Vagina (tissue), 2 donors: ENCODE measurements around the gene RING1. TPM values are rescaled to one million over a fixed set of nuclear protein-coding genes. Genes with fewer than 3 reads are reported as not detected.

Source experiments
- DNase-seq, 2 donors: peaks; one replicate each; pipeline ENCODE4 v3.0.0-alpha.2; 2017; ENCODE audit errors: extremely low spot score in 2 of 2
- H3K27ac ChIP-seq: fragments of 200-600 bp; sonication (generic); one replicate; pipeline ENCODE4 v1.5.1; 2019
- H3K27me3 ChIP-seq: fragments of 200-600 bp; sonication (generic); one replicate; pipeline ENCODE4 v1.5.1; 2019
- H3K36me3 ChIP-seq, 2 donors: fragments of 200-600 bp; sonication (generic); one replicate each; pipeline ENCODE4 v1.5.1; 2017 to 2019
- H3K4me1 ChIP-seq: fragments of 200-600 bp; sonication (generic); one replicate; pipeline ENCODE4 v1.5.1; 2019
- H3K4me3 ChIP-seq, 2 donors: fragments of 200-600 bp; sonication (generic); 1 replicate in 1 of 2; 2 replicates in 1 of 2; pipeline ENCODE4 v1.5.1; 2016 to 2019
- H3K9me3 ChIP-seq: fragments of 200-600 bp; sonication (generic); one replicate; pipeline ENCODE4 v1.5.1; 2019
- POLR2A ChIP-seq, 2 donors: fragments of 450-650 bp; IDR thresholded peaks; one replicate each; pipeline ENCODE4 v1.6.1; 2017; ENCODE audit warnings: antibody characterized with exemption in 2 of 2, mild to moderate bottlenecking in 2 of 2, moderate library complexity in 2 of 2
- POLR2AphosphoS5 ChIP-seq, 2 donors: sonication (generic); formaldehyde crosslinking; IDR thresholded peaks; one replicate each; pipeline ENCODE4 v1.9.0; 2017; ENCODE audit warnings: antibody characterized with exemption in 2 of 2, mild to moderate bottlenecking in 2 of 2, low read depth in 1 of 2; ENCODE audit not compliant: insufficient read depth in 1 of 2
- intact Hi-C: fragments of 100-400 bp; cut with DNase I; formaldehyde crosslinking; loops from one replicate; pipeline ENCODE4 v1.15.1; 2023
- total RNA-seq: library from RNA; depleted of rRNA; stranded (reverse); fragments of >200 nt; gene quantifications from one replicate; pipeline ENCODE4 v1.2.3, GENCODE V29; 2016
- TF ChIP-seq, protein P1 (sequence below), 3 experiments: fragments of 450-650 bp in 2 of 3; fragments of 200-600 bp in 1 of 3; sonication (generic) in 1 of 3; IDR thresholded peaks; one replicate each; pipeline ENCODE4 v1.5.1; 2017 to 2019; ENCODE audit warnings: antibody characterized with exemption in 3 of 3, mild to moderate bottlenecking in 2 of 3, moderate library complexity in 2 of 3

The RING1 gene
- total RNA-seq, 1 donor from 2014 or later: 32.7 TPM

DNA sequence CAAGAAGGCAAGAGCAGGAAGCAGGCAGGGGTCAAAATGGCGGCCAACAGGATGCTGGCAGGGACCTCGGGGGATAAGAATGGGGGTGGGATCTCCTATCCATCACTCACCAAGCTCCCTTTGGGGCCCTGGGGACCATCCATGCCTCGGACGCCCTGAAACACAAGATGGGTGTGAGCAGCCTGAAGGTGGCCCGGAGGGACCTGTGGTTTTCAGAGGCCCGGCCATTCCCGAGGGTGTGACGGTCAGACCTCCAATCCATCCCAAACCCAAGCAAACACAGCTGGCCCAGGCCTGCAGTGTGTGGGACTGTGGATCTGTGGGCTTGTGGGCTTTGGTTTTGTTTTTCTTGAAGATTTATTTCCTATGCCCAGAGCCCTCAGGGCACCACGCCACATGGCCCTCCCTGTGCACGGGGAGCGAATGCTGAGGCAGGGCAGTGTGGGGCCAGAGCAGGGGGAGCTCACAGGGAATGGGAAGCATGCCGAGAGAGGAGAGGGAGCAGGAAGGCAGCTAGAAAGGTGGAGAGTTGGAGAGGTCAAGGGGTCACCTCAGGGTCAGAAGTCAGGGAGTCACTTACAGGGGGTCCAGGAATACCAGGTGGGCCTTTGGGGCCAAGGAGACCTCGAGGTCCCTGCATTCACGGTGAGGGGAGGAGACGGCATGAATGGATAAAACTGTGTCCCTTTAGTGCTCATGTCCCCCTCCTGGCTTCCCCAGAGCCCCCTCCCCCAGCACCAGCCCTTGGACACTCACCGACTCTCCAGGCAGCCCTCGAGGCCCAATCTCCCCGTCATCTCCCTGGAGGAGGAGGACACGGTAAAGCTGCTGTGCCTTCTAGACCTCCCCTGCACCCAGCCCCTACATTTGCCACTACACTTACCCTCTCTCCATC, 30.5 kb upstream of the RING1 start:
- no peak for DNase-seq
- Histone ChIP-seq H3K4me1 (no peaks in the 10 kb centered on the region), H3K4me3 (no peak overlapping the region), H3K36me3 (no peaks in the 10 kb centered on the region), H3K27me3 (no peaks in the 10 kb centered on the region), H3K27ac (no peak overlapping the region), H3K9me3 (no peaks in the 10 kb centered on the region)
- intact Hi-C loops: no loop called here
- no peak for TF ChIP-seq POLR2A (IDR thresholded peaks at IDR 0.05)
- no peak for TF ChIP-seq POLR2AphosphoS5 (IDR thresholded peaks at IDR 0.05; ENCODE audit: insufficient read depth in 1 of 2, low read depth in 1 of 2)
- TF ChIP-seq, protein P1, sequence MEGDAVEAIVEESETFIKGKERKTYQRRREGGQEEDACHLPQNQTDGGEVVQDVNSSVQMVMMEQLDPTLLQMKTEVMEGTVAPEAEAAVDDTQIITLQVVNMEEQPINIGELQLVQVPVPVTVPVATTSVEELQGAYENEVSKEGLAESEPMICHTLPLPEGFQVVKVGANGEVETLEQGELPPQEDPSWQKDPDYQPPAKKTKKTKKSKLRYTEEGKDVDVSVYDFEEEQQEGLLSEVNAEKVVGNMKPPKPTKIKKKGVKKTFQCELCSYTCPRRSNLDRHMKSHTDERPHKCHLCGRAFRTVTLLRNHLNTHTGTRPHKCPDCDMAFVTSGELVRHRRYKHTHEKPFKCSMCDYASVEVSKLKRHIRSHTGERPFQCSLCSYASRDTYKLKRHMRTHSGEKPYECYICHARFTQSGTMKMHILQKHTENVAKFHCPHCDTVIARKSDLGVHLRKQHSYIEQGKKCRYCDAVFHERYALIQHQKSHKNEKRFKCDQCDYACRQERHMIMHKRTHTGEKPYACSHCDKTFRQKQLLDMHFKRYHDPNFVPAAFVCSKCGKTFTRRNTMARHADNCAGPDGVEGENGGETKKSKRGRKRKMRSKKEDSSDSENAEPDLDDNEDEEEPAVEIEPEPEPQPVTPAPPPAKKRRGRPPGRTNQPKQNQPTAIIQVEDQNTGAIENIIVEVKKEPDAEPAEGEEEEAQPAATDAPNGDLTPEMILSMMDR (IDR thresholded peaks at IDR 0.05): no peak

DNA sequence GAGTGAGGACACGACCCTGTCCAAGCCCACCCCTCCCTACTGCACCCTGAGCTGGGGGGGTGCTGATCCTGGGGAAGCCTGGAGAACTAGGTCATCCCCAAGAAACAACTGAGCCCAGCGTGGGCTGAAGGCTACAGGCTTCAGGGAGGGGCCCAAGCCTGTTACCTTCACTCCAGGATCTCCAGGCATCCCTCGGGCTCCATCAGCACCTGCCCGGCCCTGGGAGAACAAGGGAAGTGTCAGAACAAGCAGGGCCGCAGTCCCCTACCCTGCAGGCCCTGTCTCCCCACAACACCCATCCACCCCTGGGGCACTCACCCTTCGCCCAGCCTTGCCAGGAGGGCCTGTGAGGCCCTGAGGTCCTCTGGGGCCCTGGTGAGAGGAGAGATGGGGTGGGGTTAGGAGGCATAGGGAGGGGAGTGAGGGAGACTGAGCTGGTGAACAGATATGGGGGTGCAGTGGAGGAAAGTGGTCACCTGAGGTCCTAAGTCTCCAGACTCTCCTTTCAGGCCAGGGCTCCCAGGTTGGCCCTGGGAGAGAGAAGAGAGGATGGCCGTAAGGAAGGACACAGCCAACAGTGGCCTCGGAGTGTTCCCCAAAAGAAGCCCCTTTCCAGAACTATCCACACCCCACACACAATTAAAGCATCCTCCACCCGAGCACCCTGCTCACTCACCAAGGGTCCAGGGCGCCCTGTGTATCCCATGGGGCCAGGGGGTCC, 29.4 kb upstream of the RING1 start:
- no peak for DNase-seq
- no peak overlapping the region for H3K4me3 ChIP-seq
- H3K4me1 ChIP-seq: no peaks in the 10 kb centered on the region
- no peaks in the 10 kb centered on the region for H3K36me3 ChIP-seq
- no peaks in the 10 kb centered on the region for H3K27me3 ChIP-seq
- H3K9me3 ChIP-seq: no peaks in the 10 kb centered on the region
- intact Hi-C loops: no loop called here
- no peak for TF ChIP-seq POLR2AphosphoS5 (IDR thresholded peaks at IDR 0.05; ENCODE audit: insufficient read depth in 1 of 2, low read depth in 1 of 2)
- TF ChIP-seq, protein P1 (IDR thresholded peaks at IDR 0.05): no peak
- no peak for TF ChIP-seq POLR2A (IDR thresholded peaks at IDR 0.05)
- H3K27ac ChIP-seq: no peak overlapping the region

DNA sequence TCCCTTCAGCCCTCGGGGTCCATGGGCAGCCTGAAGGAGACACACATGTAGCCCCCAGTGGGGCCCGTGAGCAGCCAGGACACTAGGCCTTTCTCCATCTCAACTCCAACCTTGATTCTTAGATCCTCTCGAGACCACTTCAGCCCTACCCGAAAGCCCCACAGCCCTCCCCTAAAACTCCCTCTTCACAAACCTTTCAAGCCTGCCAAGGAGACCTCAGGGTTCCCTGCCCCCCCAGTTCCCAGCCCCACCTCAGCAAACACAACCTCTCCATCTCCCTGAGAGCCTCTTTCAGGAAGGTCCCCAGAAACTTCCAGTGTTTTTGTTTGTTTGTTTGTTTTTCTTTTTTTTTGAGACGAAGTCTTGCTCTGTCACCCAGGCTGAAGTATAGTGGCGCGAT, 27.2 kb upstream of the RING1 start:
- no peaks in the 10 kb centered on the region for H3K36me3 ChIP-seq
- no peaks in the 10 kb centered on the region for H3K9me3 ChIP-seq
- DNase-seq: no peak
- no peak overlapping the region for H3K27ac ChIP-seq
- H3K4me1 ChIP-seq: no peaks in the 10 kb centered on the region
- H3K4me3 ChIP-seq: no peak overlapping the region
- TF ChIP-seq POLR2A (IDR thresholded peaks at IDR 0.05): no peak
- TF ChIP-seq, protein P1 (IDR thresholded peaks at IDR 0.05): no peak
- no peak for TF ChIP-seq POLR2AphosphoS5 (IDR thresholded peaks at IDR 0.05; ENCODE audit: insufficient read depth in 1 of 2, low read depth in 1 of 2)
- no peaks in the 10 kb centered on the region for H3K27me3 ChIP-seq
- intact Hi-C loops: no loop called here

DNA sequence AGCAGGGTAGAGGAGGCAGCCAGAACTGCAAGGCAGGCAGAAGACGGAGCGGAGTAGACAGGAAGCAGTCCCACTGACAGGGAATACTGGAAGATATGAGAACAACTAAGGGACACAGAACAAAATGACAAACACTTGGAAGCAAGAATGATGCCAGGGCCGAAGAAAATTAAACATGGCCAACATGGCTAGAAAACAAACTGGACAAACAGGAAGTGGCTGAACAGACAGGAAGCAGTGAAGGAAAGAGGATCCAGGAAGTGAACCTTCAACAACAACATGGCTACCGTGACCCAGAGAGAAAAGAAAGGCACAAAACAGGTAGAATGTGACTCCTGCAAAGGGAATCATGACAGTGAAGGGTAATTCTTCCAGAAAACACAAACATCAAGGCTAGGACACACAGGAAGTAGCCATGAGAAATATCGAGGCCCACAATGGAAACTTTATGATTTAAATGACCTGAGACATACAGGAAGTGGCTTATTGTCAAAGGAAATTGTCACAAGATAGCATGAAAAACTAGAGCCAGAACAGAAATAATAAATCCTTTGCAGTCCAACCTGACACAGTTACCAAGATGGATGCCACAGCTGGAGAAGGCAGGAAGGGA, 25.1 kb upstream of the RING1 start:
- Histone ChIP-seq H3K4me3 (no peak overlapping the region), H3K27me3 (no peaks in the 10 kb centered on the region), H3K27ac (no peak overlapping the region), H3K4me1 (no peaks in the 10 kb centered on the region), H3K9me3 (no peaks in the 10 kb centered on the region), H3K36me3 (no peaks in the 10 kb centered on the region)
- no peak for DNase-seq
- TF ChIP-seq POLR2AphosphoS5 (IDR thresholded peaks at IDR 0.05; ENCODE audit: insufficient read depth in 1 of 2, low read depth in 1 of 2) (no peak), POLR2A (IDR thresholded peaks at IDR 0.05) (no peak)
- TF ChIP-seq, protein P1 (IDR thresholded peaks at IDR 0.05): no peak
- intact Hi-C loops: no loop called here
